ENCODE data around the gene KRT9. TPM values are rescaled to one million over a fixed set of nuclear protein-coding genes. Genes with fewer than 3 reads are reported as not detected.

The KRT9 gene
- total and polyA plus RNA-seq, 2 of the 13 experiments (the other 11 are each of a cell fraction or from before 2014, with no cell fraction given), result not detected

DNA sequence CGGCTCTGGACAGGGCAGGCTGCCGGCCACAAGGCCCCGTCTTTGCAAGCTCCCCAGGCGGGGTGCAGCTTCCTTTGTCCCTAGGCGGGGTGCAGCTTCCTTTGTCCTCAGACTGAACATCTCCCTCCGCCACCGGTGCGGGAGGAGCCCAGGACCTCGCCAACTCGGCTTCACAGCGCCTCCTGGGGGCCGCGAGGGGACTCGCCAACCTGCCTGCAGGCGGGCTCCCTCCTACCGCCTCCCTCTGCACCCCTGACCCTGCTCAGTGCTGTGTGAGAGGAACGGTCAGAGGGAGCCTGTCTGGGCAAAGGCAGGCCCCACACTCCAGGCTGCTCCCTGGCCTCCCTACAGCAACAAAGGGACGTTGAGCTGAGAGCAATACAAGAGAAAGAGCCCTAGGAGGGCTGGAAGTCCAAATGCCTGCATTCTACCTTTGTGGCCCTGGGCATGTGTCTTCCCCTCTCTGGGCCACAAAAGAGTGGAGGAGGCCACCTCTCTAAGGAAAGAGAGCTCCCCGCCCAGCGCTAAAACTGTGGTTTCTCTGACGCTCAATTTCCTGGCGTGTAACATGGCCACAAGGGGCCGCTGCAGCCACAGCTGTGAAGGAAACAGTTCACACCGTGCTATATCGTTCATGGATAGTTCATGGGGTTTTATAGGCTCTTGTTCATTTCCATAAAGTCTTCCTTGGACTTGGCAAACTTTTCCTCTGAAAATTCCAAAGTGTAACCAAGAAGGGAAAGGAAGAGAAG lies 22.8 kb downstream of the KRT9 start (continued):
- TF ChIP-seq, protein P1, sequence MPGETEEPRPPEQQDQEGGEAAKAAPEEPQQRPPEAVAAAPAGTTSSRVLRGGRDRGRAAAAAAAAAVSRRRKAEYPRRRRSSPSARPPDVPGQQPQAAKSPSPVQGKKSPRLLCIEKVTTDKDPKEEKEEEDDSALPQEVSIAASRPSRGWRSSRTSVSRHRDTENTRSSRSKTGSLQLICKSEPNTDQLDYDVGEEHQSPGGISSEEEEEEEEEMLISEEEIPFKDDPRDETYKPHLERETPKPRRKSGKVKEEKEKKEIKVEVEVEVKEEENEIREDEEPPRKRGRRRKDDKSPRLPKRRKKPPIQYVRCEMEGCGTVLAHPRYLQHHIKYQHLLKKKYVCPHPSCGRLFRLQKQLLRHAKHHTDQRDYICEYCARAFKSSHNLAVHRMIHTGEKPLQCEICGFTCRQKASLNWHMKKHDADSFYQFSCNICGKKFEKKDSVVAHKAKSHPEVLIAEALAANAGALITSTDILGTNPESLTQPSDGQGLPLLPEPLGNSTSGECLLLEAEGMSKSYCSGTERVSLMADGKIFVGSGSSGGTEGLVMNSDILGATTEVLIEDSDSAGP (CRISPR knock-in tag; IDR thresholded peaks at IDR 0.05; ENCODE audit: borderline replicate concordance), result peak; percentile 93
- TF ChIP-seq CBFB (CRISPR knock-in tag; IDR thresholded peaks at IDR 0.05), result 0 out of 2 replicates have a peak, but pooled peaks have one; percentile 64
- TF ChIP-seq, protein P2, sequence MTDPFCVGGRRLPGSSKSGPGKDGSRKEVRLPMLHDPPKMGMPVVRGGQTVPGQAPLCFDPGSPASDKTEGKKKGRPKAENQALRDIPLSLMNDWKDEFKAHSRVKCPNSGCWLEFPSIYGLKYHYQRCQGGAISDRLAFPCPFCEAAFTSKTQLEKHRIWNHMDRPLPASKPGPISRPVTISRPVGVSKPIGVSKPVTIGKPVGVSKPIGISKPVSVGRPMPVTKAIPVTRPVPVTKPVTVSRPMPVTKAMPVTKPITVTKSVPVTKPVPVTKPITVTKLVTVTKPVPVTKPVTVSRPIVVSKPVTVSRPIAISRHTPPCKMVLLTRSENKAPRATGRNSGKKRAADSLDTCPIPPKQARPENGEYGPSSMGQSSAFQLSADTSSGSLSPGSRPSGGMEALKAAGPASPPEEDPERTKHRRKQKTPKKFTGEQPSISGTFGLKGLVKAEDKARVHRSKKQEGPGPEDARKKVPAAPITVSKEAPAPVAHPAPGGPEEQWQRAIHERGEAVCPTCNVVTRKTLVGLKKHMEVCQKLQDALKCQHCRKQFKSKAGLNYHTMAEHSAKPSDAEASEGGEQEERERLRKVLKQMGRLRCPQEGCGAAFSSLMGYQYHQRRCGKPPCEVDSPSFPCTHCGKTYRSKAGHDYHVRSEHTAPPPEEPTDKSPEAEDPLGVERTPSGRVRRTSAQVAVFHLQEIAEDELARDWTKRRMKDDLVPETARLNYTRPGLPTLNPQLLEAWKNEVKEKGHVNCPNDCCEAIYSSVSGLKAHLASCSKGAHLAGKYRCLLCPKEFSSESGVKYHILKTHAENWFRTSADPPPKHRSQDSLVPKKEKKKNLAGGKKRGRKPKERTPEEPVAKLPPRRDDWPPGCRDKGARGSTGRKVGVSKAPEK (CRISPR knock-in tag; IDR thresholded peaks at IDR 0.05; ENCODE audit: borderline replicate concordance), result peak; percentile 80; the same call in 1 of the 2 replicates
- no peak for TF ChIP-seq ZNF773 (CRISPR knock-in tag; IDR thresholded peaks at IDR 0.05; ENCODE audit: borderline replicate concordance)
- TF ChIP-seq ZNF609 (CRISPR knock-in tag; IDR thresholded peaks at IDR 0.05; ENCODE audit: borderline replicate concordance), result 0 out of 2 replicates have a peak, but pooled peaks have one; percentile 41
- no peak for TF ChIP-seq ONECUT2 (CRISPR knock-in tag; IDR thresholded peaks at IDR 0.05)
- no peak for TF ChIP-seq NCOA1 (CRISPR knock-in tag; IDR thresholded peaks at IDR 0.05)
- TF ChIP-seq SMC3 (IDR thresholded peaks at IDR 0.05; ENCODE audit: low read length), result peak; percentile 87
- TF ChIP-seq ZNF329 (CRISPR knock-in tag; IDR thresholded peaks at IDR 0.05; ENCODE audit: low read depth), result no peak
- TF ChIP-seq ELF4 (CRISPR knock-in tag; IDR thresholded peaks at IDR 0.05; ENCODE audit: borderline replicate concordance), result no peak
- TF ChIP-seq JUNB (CRISPR knock-in tag; IDR thresholded peaks at IDR 0.05; ENCODE audit: borderline replicate concordance), result no peak
- TF ChIP-seq ZNF18 (CRISPR knock-in tag; IDR thresholded peaks at IDR 0.05; ENCODE audit: insufficient replicate concordance), result peak; percentile 99

All from HepG2 (cell line).